ENCODE measurements around the gene HSF4. TPM values are rescaled to one million over a fixed set of nuclear protein-coding genes. Genes with fewer than 3 reads are reported as not detected.

Gene HSF4
- total RNA-seq, 1 experiment from 2014 or later, result 2.2 TPM

DNA sequence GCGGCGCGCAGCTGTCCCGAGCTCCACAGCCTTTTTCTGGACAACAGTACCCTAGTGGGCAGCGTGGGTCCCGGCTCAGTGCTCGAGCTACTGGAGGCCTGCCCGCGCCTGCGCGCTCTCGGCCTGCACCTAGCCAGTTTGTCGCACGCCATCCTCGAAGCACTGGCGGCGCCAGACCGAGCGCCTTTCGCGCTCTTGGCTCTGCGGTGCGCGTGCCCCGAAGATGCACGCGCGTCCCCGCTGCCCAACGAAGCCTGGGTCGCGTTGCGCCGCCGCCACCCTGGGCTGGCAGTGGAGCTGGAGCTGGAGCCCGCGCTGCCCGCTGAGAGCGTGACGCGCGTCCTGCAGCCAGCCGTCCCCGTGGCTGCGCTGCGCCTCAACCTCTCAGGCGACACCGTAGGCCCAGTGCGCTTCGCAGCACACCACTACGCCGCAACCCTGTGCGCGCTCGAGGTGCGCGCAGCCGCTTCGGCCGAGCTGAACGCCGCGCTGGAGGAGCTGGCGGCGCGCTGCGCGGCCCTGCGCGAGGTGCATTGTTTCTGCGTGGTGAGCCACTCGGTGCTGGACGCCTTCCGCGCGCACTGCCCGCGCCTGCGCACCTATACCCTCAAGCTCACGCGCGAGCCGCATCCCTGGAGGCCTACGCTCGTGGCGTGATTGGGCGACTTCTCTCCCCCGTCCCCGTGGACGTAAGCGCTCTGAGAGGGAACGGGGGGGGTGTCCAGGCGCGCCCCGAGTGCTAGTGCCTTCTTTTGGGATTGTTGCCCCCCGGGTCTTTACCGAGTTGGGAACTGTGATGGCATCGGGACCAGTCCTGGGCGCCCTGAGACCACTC lies 1.2 kb upstream of the HSF4 start (continued):
- peak; percentile 60; the same call in 1 of the 2 replicates for TF ChIP-seq HMGXB4 (CRISPR knock-in tag; IDR thresholded peaks at IDR 0.05)
- TF ChIP-seq E2F5 (CRISPR knock-in tag; IDR thresholded peaks at IDR 0.05), result no peak; the same call in none of the 2 replicates
- TF ChIP-seq TCF7 (CRISPR knock-in tag; IDR thresholded peaks at IDR 0.05; ENCODE audit: low read depth), result 0 out of 2 replicates have a peak, but pooled peaks have one; percentile 57
- TF ChIP-seq ZNF423 (CRISPR knock-in tag; IDR thresholded peaks at IDR 0.05), result no peak
- TF ChIP-seq ZNF512 (CRISPR knock-in tag; IDR thresholded peaks at IDR 0.05; ENCODE audit: borderline replicate concordance), result no peak
- TF ChIP-seq RELA (CRISPR knock-in tag; IDR thresholded peaks at IDR 0.05; ENCODE audit: borderline replicate concordance), result no peak
- TF ChIP-seq GRHL2 (CRISPR knock-in tag; IDR thresholded peaks at IDR 0.05; ENCODE audit: insufficient replicate concordance, severe bottlenecking), result no peak
- TF ChIP-seq ATF1 (CRISPR knock-in tag; IDR thresholded peaks at IDR 0.05), result no peak
- TF ChIP-seq, protein P1, sequence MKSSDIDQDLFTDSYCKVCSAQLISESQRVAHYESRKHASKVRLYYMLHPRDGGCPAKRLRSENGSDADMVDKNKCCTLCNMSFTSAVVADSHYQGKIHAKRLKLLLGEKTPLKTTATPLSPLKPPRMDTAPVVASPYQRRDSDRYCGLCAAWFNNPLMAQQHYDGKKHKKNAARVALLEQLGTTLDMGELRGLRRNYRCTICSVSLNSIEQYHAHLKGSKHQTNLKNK (CRISPR knock-in tag; IDR thresholded peaks at IDR 0.05), result no peak
- peak; percentile 64 for TF ChIP-seq MYBL2 (CRISPR knock-in tag; IDR thresholded peaks at IDR 0.05)
- no peak for TF ChIP-seq ZNF121 (CRISPR knock-in tag; IDR thresholded peaks at IDR 0.05)
- TF ChIP-seq NR2C2 (CRISPR knock-in tag; IDR thresholded peaks at IDR 0.05), result no peak
- no peak for TF ChIP-seq NFE2L1 (CRISPR knock-in tag; IDR thresholded peaks at IDR 0.05)
- TF ChIP-seq ZNF396 (CRISPR knock-in tag; IDR thresholded peaks at IDR 0.05; ENCODE audit: borderline replicate concordance), result no peak
- no peak for TF ChIP-seq NR3C1 (CRISPR knock-in tag; conservative IDR thresholded peaks at IDR 0.05; ENCODE audit: low read depth)
- TF ChIP-seq EMX1 (CRISPR knock-in tag; IDR thresholded peaks at IDR 0.05), result no peak
- no peak for TF ChIP-seq PREB (CRISPR knock-in tag; IDR thresholded peaks at IDR 0.05; ENCODE audit: borderline replicate concordance)
- no peak for TF ChIP-seq PRRX2 (CRISPR knock-in tag; IDR thresholded peaks at IDR 0.05)
- no peak; the same call in 1 of the 2 replicates for TF ChIP-seq SMAD3 (CRISPR knock-in tag; IDR thresholded peaks at IDR 0.05; ENCODE audit: borderline replicate concordance)
- TF ChIP-seq MXD4 (CRISPR knock-in tag; IDR thresholded peaks at IDR 0.05; ENCODE audit: borderline replicate concordance), result no peak
- TF ChIP-seq, protein P2, sequence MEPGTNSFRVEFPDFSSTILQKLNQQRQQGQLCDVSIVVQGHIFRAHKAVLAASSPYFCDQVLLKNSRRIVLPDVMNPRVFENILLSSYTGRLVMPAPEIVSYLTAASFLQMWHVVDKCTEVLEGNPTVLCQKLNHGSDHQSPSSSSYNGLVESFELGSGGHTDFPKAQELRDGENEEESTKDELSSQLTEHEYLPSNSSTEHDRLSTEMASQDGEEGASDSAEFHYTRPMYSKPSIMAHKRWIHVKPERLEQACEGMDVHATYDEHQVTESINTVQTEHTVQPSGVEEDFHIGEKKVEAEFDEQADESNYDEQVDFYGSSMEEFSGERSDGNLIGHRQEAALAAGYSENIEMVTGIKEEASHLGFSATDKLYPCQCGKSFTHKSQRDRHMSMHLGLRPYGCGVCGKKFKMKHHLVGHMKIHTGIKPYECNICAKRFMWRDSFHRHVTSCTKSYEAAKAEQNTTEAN (CRISPR knock-in tag; IDR thresholded peaks at IDR 0.05), result peak; percentile 79; the same call in 1 of the 2 replicates
- peak; percentile 71 for TF ChIP-seq FOXP4 (CRISPR knock-in tag; IDR thresholded peaks at IDR 0.05)
- TF ChIP-seq, protein P3, sequence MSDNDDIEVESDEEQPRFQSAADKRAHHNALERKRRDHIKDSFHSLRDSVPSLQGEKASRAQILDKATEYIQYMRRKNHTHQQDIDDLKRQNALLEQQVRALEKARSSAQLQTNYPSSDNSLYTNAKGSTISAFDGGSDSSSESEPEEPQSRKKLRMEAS (CRISPR knock-in tag; IDR thresholded peaks at IDR 0.05), result peak; percentile 95
- TF ChIP-seq SMAD4 (CRISPR knock-in tag; IDR thresholded peaks at IDR 0.05), result no peak
- peak; percentile 55; the same call in 1 of the 2 replicates for TF ChIP-seq USF1 (CRISPR knock-in tag; IDR thresholded peaks at IDR 0.05)
